Fibroblast of mammary gland (primary cell): Measurements from ENCODE around the gene SND1.

Experiments used
- DNase-seq: peaks from one replicate; pipeline ENCODE4 v3.0.0-alpha.2; 2010; ENCODE audit warnings: low read depth
- H3K4me3 ChIP-seq: 2 replicates; pipeline ENCODE4 v1.5.1; 2011; ENCODE audit warnings: low read depth, mild to moderate bottlenecking, low read length, moderate library complexity; ENCODE audit not compliant: control insufficient read depth
- CTCF ChIP-seq: conservative IDR thresholded peaks from 2 replicates; pipeline ENCODE4 v1.5.1; 2011; ENCODE audit warnings: low read depth, low read length, inconsistent platforms; ENCODE audit not compliant: control insufficient read depth, insufficient read depth

Gene SND1

DNA sequence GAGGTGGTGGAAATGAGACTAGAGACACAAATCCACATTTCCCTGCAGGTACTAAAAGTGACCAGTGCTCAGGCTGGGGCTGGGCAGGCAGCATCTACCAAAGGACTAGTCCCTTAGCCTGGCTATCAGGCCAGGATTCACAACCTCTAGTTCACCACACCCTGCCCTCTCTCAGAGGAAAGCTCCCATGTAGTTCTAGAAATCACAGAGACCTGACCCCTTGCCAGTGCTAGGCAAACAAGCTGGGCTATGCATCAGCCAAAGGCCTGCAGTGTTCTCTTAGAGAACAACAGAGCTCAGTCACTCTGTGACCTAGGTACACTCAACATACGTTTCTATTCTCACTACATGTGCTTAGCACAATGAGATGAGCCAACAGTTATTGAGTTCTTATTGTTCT lies 405.9 kb downstream of the SND1 start:
- no peak overlapping the region for H3K4me3 ChIP-seq
- no peak for DNase-seq
- TF ChIP-seq CTCF = no peak

- TF ChIP-seq CTCF = no peak
- no peak for DNase-seq
Measured at GRCh38 chr7:128059143-128059988, 407.4 kb downstream of the SND1 start.

GRCh38 chr7:128060018-128060417 lies 408.0 kb downstream of the SND1 start:
- H3K4me3 ChIP-seq = no peak overlapping the region
- DNase-seq = no peak
- TF ChIP-seq CTCF = no peak

More at GRCh38 chr7:128059143-128059988, 407.4 kb downstream of the SND1 start:
- no peak overlapping the region for H3K4me3 ChIP-seq

- DNase-seq = peak; percentile 18
- no peak for TF ChIP-seq CTCF
Measured at GRCh38 chr7:128063088-128063487, 411.1 kb downstream of the SND1 start.

GRCh38 chr7:128065872-128066271 lies 413.9 kb downstream of the SND1 start:
- DNase-seq = no peak

More at GRCh38 chr7:128063088-128063487, 411.1 kb downstream of the SND1 start:
- no peak overlapping the region for H3K4me3 ChIP-seq

GRCh38 chr7:128066395-128066794 lies 414.4 kb downstream of the SND1 start:
- DNase-seq = no peak
- TF ChIP-seq CTCF = no peak
- H3K4me3 ChIP-seq = no peak overlapping the region

More at GRCh38 chr7:128065872-128066271, 413.9 kb downstream of the SND1 start:
- TF ChIP-seq CTCF = no peak
- no peak overlapping the region for H3K4me3 ChIP-seq
